ENCODE measurements around the gene NLRP3. TPM values are rescaled to one million over a fixed set of nuclear protein-coding genes. Genes with fewer than 3 reads are reported as not detected.

The NLRP3 gene
- total and polyA plus RNA-seq, 9 of the 15 experiments (the other 6 are each of a cell fraction or from before 2014, with no cell fraction given): not detected

DNA sequence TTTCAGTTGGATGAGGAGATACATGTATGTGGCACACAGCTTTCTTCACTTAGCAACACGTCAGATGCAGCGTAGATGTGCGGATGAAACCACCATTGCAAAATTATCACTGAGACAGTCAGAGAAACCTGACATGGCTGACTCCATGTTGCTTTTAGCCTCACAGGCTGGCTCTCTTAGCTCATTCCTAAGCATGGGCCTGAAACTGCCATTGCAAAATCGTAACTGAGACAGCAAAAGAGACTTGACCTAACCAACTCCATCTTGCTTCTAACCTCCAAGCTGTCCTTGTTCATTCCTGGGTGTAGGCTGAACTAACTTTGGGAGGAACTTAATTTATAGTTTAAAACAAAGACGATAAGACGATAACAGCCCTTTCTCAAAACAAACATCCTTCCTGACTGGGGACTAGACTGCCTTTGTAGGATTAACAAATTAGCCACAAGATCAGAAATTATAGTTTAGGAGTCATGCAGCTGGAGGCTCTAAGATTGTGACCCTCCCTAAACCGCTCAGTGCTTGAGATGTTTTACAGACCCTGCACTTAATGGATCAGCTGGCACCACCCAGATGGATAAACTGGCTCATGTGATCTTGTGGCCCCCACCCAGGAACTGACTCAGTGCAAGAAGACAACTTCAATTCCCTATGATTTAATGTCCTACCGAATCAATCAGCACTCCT lies 41.2 kb upstream of the NLRP3 start (continued):
- TF ChIP-seq ZNF347 (CRISPR knock-in tag; IDR thresholded peaks at IDR 0.05; ENCODE audit: low read depth) (peak; percentile 77; the same call in 1 of the 2 replicates), ZNF785 (CRISPR knock-in tag; IDR thresholded peaks at IDR 0.05) (peak; percentile 80; the same call in 1 of the 2 replicates), ILK (tag; IDR thresholded peaks at IDR 0.05; ENCODE audit: borderline replicate concordance, low read depth) (peak; percentile 81; the same call in 1 of the 2 replicates), ZNF644 (tag; IDR thresholded peaks at IDR 0.05; ENCODE audit: low read depth) (peak; percentile 94), KLF6 (CRISPR knock-in tag; IDR thresholded peaks at IDR 0.05; ENCODE audit: borderline replicate concordance) (peak; percentile 99), ZFP1 (CRISPR knock-in tag; IDR thresholded peaks at IDR 0.05) (0 out of 2 replicates have a peak, but pooled peaks have one; percentile 38), ZNF695 (CRISPR knock-in tag; IDR thresholded peaks at IDR 0.05) (peak; percentile 82; the same call in 1 of the 2 replicates), DMBX1 (CRISPR knock-in tag; IDR thresholded peaks at IDR 0.05; ENCODE audit: borderline replicate concordance) (peak; percentile 98), SMAD4 (CRISPR knock-in tag; conservative IDR thresholded peaks at IDR 0.05) (peak; percentile 94), ZSCAN32 (CRISPR knock-in tag; IDR thresholded peaks at IDR 0.05) (peak; percentile 69; the same call in 1 of the 2 replicates), ZNF57 (CRISPR knock-in tag; IDR thresholded peaks at IDR 0.05) (peak; percentile 86), ZNF589 (CRISPR knock-in tag; IDR thresholded peaks at IDR 0.05; ENCODE audit: low read depth) (peak; percentile 99), NFXL1 (CRISPR knock-in tag; IDR thresholded peaks at IDR 0.05) (peak; percentile 91), ZNF175 (CRISPR knock-in tag; IDR thresholded peaks at IDR 0.05; ENCODE audit: low read depth) (peak; percentile 99)
- TF ChIP-seq, protein P1, sequence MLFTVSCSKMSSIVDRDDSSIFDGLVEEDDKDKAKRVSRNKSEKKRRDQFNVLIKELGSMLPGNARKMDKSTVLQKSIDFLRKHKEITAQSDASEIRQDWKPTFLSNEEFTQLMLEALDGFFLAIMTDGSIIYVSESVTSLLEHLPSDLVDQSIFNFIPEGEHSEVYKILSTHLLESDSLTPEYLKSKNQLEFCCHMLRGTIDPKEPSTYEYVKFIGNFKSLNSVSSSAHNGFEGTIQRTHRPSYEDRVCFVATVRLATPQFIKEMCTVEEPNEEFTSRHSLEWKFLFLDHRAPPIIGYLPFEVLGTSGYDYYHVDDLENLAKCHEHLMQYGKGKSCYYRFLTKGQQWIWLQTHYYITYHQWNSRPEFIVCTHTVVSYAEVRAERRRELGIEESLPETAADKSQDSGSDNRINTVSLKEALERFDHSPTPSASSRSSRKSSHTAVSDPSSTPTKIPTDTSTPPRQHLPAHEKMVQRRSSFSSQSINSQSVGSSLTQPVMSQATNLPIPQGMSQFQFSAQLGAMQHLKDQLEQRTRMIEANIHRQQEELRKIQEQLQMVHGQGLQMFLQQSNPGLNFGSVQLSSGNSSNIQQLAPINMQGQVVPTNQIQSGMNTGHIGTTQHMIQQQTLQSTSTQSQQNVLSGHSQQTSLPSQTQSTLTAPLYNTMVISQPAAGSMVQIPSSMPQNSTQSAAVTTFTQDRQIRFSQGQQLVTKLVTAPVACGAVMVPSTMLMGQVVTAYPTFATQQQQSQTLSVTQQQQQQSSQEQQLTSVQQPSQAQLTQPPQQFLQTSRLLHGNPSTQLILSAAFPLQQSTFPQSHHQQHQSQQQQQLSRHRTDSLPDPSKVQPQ (CRISPR knock-in tag; IDR thresholded peaks at IDR 0.05; ENCODE audit: borderline replicate concordance): peak; percentile 94
- TF ChIP-seq, protein P2, sequence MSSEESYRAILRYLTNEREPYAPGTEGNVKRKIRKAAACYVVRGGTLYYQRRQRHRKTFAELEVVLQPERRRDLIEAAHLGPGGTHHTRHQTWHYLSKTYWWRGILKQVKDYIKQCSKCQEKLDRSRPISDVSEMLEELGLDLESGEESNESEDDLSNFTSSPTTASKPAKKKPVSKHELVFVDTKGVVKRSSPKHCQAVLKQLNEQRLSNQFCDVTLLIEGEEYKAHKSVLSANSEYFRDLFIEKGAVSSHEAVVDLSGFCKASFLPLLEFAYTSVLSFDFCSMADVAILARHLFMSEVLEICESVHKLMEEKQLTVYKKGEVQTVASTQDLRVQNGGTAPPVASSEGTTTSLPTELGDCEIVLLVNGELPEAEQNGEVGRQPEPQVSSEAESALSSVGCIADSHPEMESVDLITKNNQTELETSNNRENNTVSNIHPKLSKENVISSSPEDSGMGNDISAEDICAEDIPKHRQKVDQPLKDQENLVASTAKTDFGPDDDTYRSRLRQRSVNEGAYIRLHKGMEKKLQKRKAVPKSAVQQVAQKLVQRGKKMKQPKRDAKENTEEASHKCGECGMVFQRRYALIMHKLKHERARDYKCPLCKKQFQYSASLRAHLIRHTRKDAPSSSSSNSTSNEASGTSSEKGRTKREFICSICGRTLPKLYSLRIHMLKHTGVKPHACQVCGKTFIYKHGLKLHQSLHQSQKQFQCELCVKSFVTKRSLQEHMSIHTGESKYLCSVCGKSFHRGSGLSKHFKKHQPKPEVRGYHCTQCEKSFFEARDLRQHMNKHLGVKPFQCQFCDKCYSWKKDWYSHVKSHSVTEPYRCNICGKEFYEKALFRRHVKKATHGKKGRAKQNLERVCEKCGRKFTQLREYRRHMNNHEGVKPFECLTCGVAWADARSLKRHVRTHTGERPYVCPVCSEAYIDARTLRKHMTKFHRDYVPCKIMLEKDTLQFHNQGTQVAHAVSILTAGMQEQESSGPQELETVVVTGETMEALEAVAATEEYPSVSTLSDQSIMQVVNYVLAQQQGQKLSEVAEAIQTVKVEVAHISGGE (CRISPR knock-in tag; IDR thresholded peaks at IDR 0.05): peak in 1 of 3 experiments; percentile 78; a peak in 2 of 6 replicates

Data from K562 (cell line).